OCI-M1 (cell line): Measurements from ENCODE around the gene CDKN2B-AS1.
"Not testable (repeated sequence)": the region's sequence is repeated elsewhere in the genome, so short reads cannot be mapped to it uniquely, and the experiment has no call there.

Experiments
- DNase-seq: peaks from one replicate; lab custom pipeline; 2025; lab: John Stamatoyannopoulos, UW

CDKN2B-AS1 gene

DNA sequence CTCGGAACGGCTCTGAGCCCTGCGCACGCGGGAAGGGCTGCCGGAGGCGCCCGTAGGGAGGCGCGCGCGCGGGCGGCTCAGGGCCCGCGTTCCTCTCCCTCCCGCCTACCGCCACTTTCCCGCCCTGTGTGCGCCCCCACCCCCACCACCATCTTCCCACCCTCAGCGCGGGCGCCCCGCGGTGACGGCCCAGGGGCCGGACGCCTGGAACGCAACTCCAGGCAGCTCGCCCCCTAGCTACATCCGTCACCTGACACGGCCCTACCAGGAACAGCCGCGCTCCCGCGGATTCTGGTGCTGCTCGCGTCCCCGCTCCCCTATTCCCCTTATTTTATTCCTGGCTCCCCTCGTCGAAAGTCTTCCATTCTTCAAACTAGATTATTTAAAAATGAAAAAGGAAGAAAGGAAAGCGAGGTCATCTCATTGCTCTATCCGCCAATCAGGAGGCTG is at the start of gene CDKN2B-AS1:
Gene CDKN2B-AS1 (plus strand): TSS at position 236 of the 450 bp plus-strand sequence.
- peak; percentile 92 for DNase-seq

DNA sequence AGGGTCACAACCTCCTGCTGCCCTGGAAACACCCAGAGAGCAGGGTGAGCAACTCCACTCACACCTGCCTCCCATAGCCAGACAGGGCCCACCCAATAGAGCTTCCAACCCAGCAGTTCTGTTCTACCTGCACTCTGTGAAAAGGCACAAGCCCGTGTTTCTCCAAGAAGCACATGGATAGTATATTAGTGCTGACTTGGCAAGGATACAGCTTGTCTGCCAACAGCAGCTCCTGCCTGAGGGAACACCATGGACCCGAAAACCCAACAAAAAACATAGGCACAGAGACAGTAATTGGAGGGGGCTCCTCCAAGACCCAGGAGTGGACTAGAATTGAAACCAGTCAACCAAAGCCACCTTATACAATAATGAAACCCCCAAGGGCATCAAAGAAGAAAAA is 49.0 kb upstream of the CDKN2B-AS1 start:
- DNase-seq = no peak

DNA sequence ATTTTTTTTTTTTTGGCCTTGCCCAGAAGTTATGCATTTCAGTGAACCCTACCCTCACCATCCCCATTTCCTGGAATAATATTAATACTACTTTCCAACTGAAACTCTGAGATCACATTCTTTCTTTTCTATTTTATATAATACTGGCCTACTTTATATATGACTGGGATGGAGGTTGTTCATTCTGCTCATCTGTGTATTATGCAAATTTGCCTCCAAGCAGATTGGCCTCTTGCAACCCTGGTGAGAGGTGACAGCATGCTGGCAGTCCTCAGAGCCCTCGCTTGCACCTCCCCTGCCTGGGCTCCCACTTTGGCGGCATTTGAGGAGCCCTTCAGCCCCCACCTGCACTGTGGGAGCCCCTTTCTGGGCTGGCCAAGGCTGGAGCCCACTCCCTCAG is 35.8 kb upstream of the CDKN2B-AS1 start:
- no peak for DNase-seq

DNA sequence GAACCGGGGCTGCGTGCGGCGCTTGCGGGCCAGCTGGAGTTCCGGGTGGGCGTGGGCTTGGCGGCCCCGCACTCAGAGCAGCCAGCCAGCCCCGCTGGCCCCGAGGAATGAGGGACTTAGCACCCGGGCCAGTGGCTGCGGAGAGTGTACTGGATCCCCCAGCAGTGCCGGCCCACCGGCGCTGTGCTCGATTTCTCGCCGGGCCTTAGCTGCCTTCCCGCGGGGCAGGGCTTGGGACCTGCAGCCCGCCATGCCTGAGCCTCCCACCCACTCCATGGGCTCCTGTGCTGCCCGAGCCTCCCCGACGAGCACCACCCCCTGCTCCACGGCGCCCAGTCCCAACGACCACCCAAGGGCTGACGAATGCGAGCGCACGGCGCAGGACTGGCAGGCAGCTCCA is 35.3 kb upstream of the CDKN2B-AS1 start:
- DNase-seq = not testable (repeated sequence)

DNA sequence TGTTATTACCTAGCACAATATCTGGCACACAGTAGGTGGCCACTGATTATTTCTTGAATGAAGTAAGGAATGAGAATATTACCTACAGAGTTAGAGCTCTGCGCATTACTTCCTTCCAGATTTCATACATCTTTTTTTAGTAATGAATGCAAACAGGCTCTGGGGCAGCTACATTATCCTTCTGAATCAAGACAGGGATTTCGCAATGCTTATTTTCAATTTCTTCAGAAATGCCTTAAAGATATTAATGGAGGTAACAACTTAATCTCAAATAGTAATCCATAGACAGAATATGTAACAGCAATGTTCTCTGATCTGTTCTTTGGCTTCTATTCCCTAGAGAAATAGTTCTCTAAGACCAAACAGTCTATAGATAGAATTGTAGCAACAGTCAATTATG is 33.0 kb upstream of the CDKN2B-AS1 start:
- DNase-seq = no peak

DNA sequence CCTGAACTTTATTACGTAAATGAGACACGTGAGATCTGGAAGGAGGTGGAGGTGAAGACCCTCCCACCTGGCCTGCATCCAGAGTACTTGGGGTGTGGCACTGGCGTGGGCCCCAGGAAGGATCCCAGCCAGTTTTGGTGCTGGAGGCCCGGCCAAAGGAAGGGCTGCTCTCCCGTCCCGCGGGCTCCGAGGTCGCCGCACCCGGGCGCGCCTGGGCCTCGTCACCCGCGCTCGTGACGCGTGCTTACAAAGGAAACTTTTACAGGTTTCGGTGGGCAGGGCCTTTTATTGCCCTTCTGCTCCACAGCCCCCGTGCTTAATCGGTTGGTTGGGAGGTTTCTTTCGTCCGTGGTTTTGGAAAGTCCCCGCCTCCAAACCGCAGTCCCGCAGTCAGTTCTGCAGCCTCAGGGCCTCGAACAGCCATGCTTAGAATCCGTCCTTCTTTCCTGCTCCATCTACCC is 29.6 kb upstream of the CDKN2B-AS1 start:
- peak; percentile 71 for DNase-seq

DNA sequence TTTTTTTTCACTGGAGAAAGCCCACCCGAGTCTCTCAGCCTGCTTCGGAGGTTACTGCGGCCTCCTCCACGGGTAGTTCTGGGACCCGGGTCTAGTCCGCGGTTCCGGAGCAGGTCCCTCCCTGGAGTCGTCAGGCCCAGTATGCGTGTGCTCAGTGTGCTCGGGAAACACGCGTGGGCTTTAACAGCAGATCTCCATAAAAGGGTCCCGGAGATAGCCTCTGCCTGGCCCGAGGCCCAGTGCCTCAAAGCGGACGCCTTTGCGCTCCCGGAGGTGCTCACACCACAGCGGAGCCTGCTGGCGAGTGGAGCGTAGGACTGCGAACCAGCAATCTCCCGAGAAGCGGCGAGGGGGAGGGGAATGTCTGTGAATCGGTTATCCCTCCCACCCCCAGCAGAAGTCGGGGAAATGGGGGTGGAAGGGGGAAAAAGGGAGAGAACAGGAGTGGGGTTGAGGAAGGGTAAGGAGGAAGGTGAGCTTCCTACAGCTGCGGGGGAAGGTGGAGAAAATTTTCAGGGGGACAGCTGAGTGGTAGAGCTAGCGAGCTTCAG is 29.1 kb upstream of the CDKN2B-AS1 start:
- peak; percentile 85 for DNase-seq

DNA sequence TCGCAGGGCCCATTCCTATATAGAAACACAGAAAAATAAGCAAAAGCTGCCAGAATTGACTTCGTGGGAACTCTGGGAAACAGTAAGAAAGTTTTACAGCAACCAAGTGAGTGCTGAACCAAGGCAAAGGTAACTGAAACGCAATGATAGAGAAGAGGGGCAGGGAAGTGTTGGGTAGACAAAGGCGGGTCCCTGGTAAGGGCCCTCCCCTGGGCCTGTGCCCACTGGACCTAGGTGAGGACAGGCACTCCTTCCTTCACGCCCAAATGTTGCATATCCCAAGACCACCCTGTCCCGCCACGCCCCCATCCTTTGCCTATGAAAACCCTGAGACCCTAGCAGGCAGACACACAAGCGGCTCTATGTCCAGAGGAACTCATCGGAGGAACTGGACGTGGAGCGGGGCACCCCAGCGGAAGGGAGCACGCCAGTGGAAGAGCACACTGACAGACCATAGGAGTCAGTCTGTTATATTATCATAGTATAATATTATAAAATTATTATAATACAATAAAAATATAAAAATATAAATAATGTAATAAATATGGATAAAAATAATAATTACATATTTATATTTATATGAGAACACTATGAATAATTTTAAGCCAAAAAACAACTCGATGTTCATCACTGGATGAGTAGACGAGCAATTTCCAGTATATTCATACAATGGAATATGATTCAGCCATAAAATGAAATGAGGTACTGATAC is 28.3 kb upstream of the CDKN2B-AS1 start:
- DNase-seq = no peak

DNA sequence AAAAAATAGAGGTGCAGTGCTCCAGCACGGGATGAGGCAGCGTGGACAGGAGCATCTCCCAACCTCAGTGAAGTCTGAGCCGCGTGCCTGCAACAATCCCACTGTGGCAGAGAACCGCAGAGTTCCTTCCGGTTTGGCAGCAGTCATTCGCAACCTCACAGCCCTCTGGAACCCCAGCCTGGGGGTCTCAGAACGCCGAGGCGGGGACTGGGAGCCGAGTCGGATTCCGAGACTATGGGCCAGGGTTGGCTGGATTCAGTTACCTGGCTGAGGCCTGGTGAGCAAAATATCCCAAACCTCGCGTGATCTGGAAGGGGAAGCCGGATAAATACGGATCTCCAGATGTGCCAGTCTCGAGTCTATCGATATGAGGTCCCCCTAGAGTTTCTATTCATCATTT is 27.4 kb upstream of the CDKN2B-AS1 start:
- no peak for DNase-seq

DNA sequence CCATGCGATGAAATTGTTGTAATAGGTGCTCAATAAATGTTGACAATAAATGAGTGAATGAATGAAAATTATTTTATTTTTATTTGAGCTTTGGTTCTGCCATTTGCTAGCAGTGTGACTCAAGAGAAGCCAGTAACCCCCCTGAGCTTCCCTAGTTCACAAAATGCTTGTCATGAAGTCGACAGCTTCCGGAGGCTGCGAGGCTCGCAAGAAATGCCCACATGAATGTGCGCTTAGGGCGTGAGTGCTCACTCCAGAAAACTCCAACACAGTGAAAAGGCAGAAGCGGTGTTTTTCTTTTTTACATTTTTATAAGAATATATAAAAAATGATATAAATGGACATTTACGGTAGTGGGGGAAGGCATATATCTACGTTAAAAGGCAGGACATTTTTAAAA is 26.9 kb upstream of the CDKN2B-AS1 start:
- DNase-seq = no peak

DNA sequence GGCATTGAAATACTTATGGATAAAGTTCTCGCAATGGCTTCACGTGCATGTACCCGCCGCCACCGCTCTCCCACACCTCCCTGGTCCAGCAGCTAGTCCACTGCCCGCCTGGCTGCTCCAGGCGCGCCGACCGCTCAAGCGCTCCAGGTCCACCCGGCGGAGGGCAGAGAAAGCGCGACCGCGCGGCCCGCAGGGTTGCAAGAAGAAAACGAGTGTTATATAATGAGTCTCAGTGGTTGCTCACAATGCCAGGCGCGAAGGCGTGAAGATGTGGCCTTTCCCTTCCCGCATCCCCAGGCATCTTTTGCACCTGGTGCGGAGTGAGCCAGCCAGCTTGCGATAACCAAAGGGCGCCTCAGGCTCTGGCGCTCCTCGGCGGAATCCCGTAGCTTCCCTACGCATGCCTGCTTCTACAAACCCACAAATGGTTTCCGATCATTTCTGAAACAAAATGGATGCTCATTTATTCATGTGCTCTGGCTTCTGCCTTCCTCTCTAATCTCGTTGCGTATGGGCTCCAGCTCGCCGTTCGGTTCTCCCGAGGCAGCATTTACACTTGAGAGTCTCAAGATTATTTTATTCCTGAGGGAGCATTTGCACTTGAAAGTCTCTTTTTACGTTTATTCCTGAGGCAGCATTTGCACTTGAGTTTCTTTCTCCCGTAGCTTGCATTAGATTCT is 26.1 kb upstream of the CDKN2B-AS1 start:
- DNase-seq = no peak

DNA sequence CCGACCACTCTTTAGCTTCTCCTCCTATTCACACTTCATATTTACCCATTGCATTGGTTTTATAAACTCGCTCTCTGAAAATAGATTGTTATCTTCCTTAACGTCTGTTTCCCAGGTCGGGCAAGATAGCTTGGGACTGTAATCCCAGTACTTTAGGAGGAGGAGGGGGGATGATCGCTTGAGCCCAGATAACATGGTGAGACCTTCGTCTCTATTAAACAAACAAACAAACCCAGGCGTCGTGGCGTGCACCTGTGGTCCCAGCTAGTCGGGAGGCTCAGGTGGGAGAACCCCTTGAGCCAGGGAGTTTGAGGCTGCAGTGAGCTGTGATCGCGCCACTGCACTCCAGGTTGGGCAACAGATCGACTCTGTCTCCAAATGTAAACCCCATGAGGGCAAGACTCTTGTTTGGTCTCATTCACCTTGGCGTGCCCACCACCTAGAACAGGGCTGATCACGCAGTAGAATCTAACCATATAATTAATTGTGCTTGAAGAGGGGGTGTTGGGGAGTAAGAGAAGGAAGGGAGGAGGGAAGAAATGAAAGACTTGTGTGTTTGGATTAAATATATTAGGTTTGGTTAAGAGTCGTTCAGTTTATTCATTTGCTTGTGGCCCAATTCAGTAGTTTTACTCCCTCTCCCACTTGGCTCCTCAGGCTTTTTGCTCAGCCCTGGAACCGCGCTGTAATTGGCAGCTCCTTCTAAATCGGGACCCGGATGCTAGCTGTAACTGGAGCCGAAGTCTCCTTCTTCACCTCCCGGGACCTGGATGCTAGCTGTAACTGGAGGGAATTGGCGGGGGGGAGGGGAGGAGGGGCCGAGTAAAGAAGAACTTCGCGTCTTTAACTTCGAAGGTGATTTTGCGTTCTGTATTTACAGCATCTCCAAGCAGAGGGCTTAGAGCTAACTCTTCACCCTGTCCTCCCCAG is 25.3 kb upstream of the CDKN2B-AS1 start:
- DNase-seq = no peak

DNA sequence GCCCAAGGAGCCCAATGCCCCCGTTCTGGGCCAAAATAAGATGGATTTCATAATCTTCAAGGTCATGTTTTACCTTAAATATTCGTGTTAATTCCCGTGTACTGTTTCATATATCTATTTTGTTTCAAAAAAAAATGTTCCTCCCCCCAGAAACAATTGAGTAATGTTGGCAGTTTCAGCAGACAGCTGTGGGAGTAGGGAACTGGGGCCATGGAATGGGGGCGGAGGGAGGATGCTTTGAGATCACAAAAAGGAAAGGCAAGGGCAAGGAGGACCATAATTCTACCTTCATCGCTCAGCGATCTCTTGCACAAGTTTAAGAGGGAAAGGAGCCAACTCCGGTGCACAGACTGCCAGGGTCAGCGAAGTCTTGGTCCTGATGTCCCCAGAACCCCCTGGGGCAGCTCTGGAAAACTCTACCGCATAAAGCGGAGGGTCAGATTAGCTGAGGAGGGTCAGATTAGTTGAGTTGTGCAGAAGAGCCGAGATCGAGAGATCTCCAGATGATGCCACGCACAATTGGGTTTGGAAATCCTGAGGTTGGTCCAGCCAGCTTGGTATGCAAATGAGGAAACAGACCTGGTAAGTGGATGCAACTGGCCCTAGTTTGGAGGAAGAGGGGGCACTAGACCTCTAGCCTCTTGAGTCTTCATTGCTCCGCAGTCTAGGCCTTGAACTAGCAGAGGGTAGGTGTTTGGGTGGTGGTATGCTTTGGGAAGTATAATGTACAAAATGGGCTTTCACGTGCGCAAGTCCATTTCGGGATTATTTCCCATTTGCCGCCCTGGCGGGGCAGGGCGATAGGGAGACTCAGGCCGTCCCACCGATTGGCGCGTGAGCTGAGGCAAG is 24.4 kb upstream of the CDKN2B-AS1 start:
- DNase-seq = no peak

DNA sequence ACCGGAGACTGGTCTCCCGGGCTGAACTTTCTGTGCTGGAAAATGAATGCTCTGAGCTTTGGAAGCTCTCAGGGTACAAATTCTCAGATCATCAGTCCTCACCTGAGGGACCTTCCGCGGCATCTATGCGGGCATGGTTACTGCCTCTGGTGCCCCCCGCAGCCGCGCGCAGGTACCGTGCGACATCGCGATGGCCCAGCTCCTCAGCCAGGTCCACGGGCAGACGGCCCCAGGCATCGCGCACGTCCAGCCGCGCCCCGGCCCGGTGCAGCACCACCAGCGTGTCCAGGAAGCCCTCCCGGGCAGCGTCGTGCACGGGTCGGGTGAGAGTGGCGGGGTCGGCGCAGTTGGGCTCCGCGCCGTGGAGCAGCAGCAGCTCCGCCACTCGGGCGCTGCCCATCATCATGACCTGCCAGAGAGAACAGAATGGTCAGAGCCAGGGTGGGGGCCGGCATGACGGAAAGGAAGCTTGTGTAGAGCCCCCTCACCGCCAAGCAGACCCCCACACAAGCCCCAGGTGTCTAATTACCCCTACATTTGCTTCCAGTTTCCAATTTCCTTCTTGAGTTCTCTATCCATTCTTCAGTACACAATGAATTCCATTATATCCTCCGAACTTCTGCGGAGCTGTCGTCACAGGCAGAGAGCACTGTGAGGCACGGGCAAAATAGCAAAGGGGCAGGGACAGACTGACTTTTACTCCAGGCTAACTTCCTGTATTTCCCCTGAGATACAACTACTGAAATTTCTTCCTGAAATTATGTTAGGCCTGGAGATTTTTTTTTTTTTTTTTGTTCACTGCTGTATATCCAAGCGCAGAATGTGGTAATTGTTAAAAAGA is 23.6 kb upstream of the CDKN2B-AS1 start:
- no peak for DNase-seq

DNA sequence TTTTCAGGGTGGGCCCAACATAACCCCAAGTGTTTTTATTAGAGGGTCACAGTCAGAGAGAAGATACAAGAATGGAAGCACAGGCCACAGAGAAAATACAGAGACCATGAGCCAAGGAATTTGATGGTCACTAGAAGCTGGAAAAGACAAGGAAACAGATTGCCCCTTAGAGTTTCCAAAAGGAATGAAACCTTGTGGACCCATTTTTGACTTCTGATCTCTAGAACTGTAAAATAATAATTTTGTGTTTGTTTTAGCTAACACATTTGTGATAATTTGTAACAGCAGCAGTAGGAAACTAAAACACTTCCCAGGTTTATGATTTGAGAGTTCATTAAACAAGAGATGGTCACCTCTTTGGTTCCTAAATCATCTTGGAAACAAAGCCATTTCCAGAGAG is 22.2 kb upstream of the CDKN2B-AS1 start:
- DNase-seq = no peak

DNA sequence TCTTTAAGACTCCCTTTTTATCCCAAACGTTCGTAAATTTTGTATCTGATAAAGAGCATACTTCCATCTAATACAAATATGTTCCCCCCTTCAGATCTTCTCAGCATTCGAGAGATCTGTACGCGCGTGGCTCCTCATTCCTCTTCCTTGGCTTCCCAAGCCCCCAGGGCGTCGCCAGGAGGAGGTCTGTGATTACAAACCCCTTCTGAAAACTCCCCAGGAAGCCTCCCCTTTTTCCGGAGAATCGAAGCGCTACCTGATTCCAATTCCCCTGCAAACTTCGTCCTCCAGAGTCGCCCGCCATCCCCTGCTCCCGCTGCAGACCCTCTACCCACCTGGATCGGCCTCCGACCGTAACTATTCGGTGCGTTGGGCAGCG is 20.3 kb upstream of the CDKN2B-AS1 start:
- DNase-seq = peak; percentile 62

DNA sequence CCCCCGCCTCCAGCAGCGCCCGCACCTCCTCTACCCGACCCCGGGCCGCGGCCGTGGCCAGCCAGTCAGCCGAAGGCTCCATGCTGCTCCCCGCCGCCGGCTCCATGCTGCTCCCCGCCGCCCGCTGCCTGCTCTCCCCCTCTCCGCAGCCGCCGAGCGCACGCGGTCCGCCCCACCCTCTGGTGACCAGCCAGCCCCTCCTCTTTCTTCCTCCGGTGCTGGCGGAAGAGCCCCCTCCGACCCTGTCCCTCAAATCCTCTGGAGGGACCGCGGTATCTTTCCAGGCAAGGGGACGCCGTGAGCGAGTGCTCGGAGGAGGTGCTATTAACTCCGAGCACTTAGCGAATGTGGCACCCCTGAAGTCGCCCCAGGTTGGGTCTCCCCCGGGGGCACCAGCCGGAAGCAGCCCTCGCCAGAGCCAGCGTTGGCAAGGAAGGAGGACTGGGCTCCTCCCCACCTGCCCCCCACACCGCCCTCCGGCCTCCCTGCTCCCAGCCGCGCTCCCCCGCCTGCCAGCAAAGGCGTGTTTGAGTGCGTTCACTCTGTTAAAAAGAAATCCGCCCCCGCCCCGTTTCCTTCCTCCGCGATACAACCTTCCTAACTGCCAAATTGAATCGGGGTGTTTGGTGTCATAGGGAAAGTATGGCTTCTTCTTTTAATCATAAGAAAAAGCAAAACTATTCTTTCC is 19.7 kb upstream of the CDKN2B-AS1 start:
- peak; percentile 89 for DNase-seq

DNA sequence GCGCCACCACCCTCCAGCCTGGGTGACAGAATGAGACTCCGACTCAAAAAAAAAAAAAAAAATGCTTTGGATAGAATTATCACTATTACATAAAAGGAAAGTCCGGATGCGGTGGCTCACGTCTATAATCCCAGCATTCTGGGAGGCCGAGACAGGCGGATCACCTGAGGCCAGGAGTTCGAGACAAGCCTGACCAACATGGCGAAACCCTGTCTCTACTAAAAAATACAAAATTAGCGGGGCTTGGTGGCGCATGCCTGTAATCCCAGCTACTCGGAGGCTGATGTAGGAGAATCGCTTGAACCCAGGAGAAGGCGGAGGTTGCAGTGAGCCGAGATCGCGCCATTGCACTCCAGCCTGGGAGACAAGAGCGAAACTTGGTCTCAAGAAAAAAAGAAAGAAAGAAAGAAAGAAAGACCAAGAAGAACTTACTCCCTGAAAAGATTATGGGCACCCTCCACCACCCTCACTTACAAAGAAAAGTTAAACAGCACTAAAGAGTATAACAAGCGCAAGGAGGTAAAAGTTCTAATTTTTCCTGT is 18.2 kb upstream of the CDKN2B-AS1 start:
- DNase-seq = no peak

DNA sequence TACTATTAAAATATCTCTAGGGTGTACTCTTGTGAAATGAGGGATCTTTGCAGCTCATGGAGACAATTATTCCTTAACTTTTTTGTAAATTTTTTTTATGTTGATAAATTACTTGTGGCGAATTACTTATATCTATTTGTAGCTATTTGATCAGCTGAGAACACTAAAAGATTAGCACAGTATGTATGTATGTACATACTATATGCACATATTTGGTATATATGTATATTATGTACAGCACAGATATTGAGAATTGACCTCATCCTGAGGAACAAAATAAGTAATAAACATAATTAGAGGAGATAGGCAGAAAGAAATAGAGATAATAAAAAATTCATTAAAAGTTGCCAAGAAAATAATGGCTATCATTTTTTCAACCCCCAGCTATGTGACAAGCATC is 12.2 kb upstream of the CDKN2B-AS1 start:
- DNase-seq = no peak
